GM18951 (cell line): ENCODE results near the gene STAB1.

Experiments used
- POLR2A ChIP-seq: IDR thresholded peaks from 4 replicates; pipeline ENCODE4 v1.6.1; 2011; ENCODE audit warnings: mild to moderate bottlenecking; ENCODE audit not compliant: insufficient read length, insufficient read depth; ENCODE audit errors: extremely low read depth
- in situ Hi-C: fragments of 300-500 bp; cut with MboI; formaldehyde crosslinking; loops from one replicate; pipeline ENCODE4 v1.12.0; 2022; ENCODE audit warnings: low sequenced_read_pairs, mixed read lengths, inconsistent platforms; ENCODE audit not compliant: unreplicated experiment

Gene STAB1

DNA sequence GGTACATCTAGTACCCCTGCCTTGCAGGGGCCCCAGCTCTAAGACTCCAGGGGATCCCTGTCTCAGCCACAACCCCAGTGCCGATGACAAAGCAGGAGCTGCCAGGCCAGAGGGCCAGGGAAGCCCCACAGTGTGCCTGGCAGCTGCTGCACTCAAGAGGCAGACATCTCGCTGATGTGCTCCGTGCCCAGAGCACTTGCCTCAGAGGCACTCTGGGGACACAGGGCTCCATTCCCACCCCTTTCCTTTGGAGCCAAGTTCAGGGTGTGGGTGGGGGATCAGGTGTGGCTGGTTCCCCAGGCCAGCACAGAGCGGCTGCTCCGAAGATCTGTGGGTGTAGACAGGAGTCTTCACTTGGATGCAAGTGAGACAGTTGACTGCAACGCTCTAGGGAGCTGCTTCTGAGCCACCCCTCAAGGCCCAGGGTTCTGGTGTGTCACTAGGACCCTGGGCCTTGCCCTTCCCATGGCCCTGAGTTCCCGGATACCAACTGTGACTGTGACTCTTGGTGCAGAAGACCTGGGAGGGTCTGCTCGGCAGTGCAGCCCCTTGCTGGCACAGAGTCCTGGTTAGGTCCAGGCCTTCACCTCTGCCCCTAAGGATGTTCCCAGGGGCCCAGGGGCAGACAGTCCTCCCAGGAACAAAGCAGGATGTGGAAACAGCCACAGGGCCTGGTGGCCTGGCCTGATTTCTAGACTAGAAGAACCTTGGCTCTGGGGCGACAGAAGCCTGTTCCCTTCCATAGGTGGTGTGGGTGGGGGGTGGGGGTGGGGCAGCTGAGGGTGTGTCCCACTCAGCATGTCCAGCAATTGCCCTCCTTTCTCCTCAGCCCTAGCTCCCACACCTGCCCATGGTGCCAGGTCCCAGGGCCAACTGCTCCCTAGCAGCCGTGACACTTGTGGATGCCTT lies 36.0 kb downstream of the STAB1 start:
- in situ Hi-C loops = no loop called here
- TF ChIP-seq POLR2A = no peak

GRCh38 chr3:52531860-52532516 lies 36.9 kb downstream of the STAB1 start:
- in situ Hi-C loops = no loop called here
- no peak for TF ChIP-seq POLR2A

DNA sequence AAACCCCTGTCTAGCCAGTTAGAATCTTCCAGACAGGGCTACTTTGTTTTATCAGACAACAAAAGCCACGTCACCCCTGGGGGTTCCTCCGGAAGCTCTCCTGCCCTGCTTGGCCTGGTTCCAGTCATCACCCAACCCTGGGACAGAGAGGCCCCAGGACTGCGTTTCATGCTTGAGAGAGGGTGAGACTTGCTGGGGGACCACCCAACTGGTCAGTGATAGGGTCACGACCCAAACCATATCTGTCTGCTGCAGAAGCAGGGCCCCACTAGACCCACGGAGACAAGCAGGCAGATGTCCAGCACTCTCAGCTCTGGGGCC lies 37.3 kb downstream of the STAB1 start:
- TF ChIP-seq POLR2A = no peak
- in situ Hi-C loops = no loop called here

DNA sequence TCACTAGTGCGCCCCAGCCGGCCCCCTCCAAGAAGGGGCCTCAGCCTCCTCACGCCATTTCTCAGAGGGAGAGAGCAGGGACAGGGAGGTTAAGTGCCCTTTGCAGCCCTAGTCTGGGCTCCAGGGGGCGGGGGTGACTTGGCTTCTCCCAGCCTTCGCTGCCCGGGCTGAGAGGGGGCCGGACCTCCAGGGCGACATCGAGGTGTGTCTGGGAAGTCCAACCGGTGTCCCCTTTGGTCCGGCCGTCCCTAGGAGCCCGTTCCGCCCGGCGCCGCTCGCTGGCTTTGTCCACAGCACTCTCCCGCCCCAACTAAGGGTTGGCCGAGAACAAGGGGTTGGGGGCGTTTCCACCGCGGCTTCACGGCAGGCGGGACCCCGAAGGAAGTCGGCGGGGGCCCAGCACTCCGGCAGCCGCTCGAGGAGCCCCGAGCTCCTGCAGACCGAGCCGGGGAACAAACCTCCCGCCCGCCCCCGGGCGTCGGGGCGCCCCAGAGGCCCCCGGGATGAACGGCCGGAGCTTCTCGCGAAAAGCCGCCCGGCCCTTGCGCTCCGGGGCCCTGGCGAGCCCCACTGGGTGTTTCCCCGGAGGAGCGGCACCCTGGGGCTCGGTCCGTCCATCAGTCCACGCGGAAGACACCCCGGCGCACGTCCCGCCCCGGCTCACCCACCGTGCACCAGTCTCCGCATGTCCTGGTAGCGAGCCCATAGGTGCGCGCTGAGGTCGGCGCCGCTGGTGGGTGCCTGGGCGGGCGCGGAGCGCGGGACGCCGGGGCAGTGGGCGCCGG lies 37.9 kb downstream of the STAB1 start:
- TF ChIP-seq POLR2A = no peak
- in situ Hi-C loops = no loop called here

GRCh38 chr3:52533623-52534280 lies 38.6 kb downstream of the STAB1 start, which contains the start of gene NT5DC2:
TSS of gene NT5DC2 (minus strand) at chr3:52533857. CDS start at chr3:52533737, 120 bp downstream.
- in situ Hi-C loops = no loop called here
- peak; percentile 61 for TF ChIP-seq POLR2A

DNA sequence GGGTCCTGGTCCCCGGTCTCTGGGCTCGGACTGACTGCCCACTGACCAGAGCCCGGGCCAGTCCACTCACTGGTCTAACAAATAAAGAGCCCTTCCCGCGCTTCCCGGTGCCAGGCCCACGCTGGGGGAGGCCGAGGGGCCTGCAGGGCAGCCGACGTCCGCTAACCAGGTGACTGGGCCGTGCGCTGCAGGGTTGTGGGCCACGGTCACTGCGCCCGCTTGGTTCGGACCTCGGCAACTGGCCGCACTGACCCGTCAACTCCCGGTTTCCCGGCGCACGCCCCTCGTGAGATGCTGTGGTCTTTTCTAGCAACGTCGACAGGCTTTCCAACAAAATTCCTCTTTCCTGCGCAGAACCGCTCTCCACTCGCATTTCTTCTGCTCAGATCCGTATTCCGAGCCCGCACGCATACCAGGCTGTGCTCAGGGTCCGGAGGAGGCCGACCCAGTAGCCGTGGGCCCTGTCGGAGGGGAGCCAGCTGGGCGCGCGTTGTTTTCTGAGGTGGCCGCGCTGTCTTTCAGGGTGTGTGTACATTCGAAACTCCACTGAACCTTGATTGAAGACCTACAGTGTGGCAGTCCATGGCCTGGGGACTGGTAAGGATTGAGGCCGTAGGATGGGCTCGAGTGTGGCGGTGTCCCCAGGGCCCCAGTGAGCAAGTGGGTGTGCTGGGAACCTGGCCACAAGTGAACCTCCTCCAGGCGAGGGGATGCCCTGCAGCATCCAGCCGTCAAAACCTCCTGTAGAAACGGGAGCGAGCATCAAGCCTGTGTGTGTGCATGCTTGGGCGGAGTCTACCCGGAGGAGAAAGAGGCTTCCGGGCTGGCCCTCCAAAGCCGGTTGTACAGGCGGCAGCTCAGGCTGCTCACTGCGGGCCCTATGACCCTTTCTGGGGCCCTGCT lies 39.4 kb downstream of the STAB1 start:
- no peak for TF ChIP-seq POLR2A
- in situ Hi-C loops = no loop called here

- in situ Hi-C loops = no loop called here
- no peak for TF ChIP-seq POLR2A
These were observed 40.4 kb downstream of the STAB1 start for GRCh38 chr3:52535411-52536111.

DNA sequence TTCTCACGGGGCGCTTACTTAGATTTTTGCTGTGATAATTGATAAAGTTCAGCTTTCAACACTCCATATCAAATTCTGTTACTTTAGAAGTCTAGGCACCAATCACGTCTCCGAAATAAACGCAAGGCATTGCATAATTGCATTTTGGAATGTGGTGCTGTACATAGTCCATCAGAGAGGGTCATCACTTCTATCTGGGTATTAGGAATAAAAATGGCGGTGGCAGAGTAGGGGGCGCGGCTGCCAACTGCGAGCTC lies 40.9 kb downstream of the STAB1 start:
- in situ Hi-C loops = no loop called here
- no peak for TF ChIP-seq POLR2A

GRCh38 chr3:52536369-52537164 lies 41.4 kb downstream of the STAB1 start, which contains the start of gene UQCC5:
TSS of gene UQCC5 (plus strand) at chr3:52536605. CDS start at chr3:52536756, 151 bp downstream.
- peak; percentile 99 for TF ChIP-seq POLR2A
- in situ Hi-C loops = no loop called here

- in situ Hi-C loops = no loop called here
- no peak for TF ChIP-seq POLR2A
These were observed 42.1 kb downstream of the STAB1 start for GRCh38 chr3:52537165-52537620.
